Right kidney (tissue), 9 donors: Measurements from ENCODE around the gene ERO1B.
"Not testable (repeated sequence)": the region's sequence is repeated elsewhere in the genome, so short reads cannot be mapped to it uniquely, and the experiment has no call there.

ENCODE experiments used
- DNase-seq: peaks from one replicate; pipeline ENCODE4 v3.0.0-alpha.2; 2016
- long read RNA-seq, 8 donors: transcript quantifications; one replicate each; lab custom pipeline, GENCODE V29; 2026

ERO1B gene, protein sequence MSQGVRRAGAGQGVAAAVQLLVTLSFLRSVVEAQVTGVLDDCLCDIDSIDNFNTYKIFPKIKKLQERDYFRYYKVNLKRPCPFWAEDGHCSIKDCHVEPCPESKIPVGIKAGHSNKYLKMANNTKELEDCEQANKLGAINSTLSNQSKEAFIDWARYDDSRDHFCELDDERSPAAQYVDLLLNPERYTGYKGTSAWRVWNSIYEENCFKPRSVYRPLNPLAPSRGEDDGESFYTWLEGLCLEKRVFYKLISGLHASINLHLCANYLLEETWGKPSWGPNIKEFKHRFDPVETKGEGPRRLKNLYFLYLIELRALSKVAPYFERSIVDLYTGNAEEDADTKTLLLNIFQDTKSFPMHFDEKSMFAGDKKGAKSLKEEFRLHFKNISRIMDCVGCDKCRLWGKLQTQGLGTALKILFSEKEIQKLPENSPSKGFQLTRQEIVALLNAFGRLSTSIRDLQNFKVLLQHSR
- long read RNA-seq, donor 1 = 0 reads
- long read RNA-seq, donor 2 = 0 reads
- long read RNA-seq, donor 3 = 0 reads
- long read RNA-seq, donor 4 = 0 reads
- long read RNA-seq, donor 5 = 0 reads
- long read RNA-seq, donor 6 = 0 reads
- long read RNA-seq, donor 7 = 0 reads
- long read RNA-seq, donor 8 = 0 reads

DNA sequence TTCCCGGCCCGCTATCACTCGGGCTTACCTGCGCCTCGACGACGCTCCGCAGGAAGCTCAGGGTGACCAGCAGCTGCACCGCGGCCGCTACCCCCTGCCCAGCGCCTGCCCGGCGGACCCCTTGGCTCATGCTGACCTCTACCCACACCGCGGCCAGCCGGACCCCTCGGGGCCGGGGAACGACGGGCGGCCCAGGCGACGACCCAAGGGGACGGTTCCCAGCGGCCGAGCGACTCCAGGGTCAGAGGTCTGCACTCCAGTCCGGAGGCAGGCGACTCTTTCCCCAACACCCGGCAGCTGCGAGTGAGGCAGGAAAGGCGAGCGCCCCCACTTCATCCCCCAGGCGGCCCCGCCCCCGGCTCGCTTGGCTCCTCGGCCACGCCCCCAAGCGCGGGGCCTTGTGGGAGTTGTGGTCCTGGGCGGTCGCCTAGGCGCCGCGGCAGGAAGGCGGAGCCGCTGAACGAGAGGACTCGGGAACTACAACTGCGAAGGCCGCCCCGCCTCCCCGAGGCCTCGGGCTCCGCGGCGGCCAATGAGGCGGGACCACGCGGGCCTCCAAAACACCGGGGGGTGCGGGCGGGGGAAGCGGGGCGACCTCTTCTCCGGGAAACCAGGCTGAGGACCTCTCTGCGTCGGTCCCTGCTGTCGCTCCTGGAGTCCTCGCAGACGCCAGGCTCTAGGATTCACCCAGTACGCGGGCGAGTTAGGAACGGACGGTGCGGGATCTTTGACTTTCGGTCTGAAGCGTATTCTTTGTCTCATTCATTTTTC lies at the start of gene ERO1B:
Gene ERO1B (minus strand): TSS at position 305 of the 771 bp plus-strand sequence. CDS start 175 bp downstream, at position 130.
- DNase-seq = peak; percentile 93

DNA sequence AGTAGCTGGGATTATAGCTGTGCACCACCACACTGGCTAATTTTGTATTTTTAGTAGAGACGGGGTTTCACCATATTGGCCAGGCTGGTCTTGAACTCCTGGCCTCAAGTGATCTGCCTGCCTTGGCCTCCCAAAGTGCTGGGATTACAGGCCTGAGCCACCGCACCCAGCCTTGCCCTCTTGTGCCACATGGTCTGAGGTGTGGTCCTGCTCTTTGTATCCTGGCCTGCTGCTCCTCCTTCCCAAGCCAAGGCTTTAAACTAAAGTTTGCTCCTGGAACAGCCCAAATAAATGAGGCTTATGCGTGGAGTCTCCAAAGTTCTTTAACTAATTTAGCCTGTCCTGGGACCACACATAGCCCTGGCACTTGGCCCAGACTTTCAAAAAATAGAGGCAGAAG lies 49.7 kb upstream of the ERO1B start:
- not testable (repeated sequence) for DNase-seq

DNA sequence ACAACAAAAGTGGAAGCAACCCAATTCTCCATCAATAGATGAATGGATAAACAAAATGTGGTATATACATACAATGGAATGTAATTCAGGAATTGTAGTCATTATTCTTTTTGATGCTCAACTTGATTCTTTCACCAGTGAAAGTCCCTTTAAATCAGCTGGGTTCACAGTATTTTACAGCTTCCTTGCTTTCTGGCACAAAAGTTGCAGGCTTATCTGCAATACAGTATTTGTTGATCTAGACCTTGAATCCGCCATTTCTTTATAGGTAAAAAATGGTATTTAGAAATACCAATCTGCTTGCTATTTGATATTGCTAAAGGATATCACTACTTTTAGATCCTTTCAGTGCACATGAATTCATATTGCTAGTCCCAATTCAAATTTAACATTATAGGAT lies 44.7 kb upstream of the ERO1B start:
- DNase-seq = no peak

DNA sequence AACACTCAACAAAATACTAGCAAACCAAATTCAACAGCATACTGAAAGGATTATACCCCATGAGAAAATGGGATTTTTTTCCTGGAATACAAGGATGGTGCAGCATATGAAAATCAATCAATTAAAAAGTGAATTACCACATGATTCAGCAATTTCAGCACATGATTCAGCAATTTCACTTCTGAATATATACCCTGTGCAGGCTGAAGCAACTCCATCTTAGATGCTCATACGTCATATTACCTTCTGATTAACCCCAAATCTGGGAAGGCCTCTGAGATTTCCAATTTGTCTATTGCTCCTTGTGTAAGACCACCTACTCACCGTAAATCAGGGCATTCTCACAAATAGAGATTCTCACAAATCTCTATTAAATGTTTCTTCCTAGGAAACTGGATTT lies 43.8 kb upstream of the ERO1B start:
- no peak for DNase-seq

DNA sequence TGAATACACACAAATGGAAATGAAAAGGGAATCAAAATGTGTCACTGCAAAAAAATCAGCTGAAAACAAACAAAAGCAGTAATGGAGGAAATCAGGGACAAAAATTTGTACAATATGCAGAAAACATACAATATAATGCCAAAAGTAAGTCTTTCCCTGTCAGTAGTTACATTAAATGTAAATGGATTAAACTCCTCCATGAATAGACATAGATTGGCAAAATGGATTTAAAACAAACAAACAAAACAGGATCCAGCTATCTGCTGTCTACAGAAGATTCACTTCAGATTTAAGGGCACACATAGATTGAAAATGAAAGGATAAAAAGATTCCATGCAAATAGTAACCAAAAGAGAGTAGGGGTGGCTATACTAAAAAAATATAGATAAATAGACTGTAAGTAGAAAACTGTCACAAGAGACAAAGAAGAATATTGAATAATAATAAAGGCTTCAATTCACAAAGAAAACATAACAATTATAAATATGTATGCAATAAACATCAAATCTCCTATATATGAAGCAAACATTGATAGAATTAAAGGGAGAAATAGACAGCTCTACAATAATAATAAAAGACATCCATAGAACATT lies 42.2 kb upstream of the ERO1B start:
- no peak for DNase-seq

DNA sequence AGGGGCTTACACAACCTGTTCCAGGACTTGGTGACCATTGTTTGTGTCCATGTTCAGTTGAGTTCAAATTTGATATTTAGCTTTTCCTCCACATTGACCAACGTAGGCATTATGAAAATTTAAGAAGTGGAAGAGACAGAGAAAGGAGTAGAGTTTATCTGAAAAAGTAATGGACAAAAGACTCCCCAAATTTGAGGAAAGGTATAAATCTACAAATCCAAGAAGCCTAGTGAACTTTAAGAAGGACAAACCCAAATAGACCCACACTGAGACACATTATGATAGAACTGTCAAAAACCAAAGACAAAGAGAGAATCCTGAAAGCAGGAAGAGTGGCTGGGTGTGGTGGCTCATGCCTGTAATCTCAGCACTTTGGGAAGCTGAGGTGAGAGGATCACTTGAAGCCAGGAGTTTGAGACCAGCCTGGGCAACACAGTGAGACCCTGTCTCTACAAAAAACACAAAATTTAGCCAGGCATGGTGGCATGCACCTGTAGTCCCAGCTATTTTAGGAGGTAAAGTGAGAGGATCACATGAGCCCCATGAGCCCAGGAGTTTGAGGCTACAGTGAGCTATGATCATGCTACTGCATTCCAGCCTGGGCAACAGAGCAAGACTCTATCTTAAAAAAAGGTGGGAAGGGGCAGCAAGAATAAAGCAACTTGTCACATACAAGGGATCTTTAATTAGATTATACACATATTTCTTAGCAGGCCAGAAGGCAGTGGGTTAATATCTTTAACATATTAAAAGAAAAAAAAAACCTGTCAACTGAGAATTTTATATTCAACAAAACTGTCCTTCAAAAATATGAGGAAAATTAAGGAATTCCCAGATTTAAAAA lies 41.0 kb upstream of the ERO1B start:
- no peak for DNase-seq

DNA sequence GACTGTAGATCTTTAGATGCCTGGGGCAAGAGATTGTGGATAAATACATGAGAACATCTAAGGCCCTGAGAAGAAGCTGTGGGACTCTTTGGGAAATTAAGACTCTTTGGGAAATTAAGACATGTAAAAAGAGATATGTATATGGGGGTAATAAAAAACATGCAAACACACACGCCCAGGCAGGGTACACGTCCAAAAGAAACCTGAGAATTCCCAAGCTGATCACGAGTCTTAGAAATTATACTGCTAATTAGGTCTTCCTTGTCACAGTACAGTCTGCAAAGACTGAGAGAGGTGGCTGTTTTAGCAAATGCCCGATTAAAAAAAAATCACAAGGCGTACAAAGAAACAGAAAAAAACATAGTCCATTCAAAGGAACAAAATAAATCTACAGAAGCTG lies 39.3 kb upstream of the ERO1B start:
- no peak for DNase-seq

DNA sequence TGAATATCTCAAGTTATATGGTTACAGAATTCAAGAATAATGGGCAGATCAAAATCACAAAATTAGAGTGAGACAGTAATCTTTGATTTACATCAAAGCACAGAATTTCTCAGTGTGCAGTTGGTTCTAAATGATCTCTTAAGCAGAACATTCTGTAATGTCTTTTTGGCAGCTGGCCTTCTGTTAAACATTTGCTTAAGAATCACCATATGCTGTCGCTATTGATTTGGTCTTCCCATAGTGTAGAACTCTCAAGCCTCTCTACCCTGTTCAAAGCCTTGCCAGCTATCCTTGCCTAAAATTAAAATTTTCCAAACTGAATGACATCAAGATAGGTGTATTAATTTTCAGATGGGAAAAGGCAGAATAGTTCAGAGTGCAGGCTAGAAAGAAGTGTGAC lies 38.9 kb upstream of the ERO1B start:
- no peak for DNase-seq

DNA sequence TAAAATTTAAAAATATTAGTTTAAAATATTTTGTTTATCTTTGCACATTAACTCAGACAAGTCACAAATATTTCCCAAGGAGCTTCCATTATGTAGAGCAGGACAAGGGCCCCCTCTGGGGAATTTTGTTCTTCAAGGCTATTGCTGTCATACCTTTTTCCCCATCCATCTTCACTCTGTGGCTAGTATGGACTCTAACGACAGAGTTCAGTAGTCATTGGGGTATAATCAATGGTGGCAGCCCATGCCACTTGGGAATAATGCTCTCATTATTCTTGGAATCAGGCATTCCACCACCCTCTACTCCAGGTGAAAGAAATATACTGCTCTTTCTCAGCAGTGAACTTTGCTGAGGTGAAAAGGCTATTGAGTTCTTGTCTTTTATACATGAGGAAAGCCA lies 38.5 kb upstream of the ERO1B start:
- no peak for DNase-seq

DNA sequence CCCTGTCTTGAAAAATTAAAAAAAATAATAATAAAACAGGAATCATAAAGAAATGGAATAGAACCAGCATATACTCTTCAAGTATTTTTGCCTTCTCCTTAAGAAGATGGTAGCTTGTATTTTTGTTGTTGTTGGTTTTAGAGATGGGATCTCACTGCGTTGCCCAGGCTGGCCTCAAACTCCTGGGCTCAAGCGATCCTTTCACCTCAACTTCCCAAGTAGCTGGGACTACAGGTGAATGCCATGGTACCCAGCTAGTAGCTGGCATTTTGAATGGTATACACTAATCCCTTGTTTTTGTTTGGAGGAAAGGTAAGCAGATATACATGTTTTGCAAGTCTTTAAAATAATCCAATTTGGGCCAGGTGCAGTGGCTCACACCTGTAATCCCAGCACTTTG lies 34.7 kb upstream of the ERO1B start:
- no peak for DNase-seq

DNA sequence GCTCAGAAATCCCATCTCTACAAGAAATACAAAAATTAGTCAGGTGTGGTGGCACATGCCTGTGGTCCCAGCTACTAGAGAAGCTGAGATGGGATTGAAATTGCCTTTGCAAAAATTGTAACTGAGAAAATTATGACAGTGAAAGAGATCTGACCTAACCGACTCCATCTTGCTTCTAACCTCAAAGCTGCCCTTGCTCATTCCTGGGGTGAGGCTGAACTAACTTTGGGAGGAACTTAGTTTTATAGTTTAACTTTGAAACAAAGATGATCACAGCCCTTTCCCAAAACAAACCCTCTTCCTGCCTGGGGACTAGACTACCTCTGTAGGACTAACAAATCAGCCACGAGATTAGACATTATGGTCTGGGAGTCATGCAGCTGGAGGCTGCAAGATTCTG lies 33.8 kb upstream of the ERO1B start:
- no peak for DNase-seq

DNA sequence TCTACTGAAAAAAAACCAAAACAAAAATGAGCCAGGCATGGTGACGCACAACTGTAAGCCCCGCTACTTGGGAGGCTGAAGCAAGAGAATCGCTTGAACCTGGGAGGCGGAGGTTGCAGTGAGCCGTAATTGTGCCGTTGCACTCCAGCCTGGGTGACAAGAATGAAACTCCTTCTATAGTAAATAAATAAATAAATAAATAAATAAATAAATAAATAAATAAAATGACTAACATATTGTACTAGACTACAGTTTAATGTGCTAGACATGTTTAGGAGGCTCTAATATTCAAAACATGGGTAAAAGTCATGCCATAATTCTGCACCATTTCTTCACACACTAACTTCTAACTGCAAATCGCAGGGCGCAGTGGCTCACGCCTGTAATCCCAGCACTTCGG lies 33.3 kb upstream of the ERO1B start:
- no peak for DNase-seq

DNA sequence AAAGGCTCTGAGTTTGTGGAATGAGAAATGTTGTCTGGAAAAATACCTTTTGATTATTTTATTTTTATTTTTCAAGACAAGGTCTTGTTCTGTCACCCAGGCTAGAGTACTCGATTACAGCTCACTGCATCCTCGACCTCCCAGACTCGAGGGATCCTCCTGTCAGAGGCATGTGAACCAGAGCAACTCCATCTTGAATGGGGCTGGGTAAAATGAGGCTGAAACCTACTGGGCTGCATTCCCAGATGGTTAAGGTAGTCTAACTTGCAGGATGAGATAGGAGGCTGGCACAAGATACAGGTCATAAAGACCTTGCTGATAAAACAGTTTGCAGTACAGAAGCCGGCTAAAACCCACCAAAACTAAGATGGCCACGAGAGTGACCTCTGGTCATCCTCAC lies 32.3 kb upstream of the ERO1B start:
- not testable (repeated sequence) for DNase-seq

DNA sequence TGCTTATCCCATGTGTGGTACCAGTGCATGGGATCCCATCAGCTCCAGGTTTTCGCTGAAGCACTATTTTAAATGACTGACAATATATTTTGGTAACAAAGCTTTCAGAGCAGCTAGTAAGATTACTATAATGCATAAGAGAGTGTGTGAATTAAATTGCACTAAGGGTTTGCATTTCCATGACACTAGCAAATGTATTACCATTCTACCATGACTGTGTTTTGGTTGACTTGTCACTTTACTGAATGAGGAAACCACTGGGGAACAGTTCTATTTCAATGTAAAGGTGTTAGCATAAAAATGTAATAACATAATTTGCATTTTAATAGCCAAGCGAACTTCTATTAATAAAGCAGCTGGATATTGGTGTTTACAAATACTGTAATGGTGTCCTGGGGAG lies 31.7 kb upstream of the ERO1B start:
- no peak for DNase-seq

DNA sequence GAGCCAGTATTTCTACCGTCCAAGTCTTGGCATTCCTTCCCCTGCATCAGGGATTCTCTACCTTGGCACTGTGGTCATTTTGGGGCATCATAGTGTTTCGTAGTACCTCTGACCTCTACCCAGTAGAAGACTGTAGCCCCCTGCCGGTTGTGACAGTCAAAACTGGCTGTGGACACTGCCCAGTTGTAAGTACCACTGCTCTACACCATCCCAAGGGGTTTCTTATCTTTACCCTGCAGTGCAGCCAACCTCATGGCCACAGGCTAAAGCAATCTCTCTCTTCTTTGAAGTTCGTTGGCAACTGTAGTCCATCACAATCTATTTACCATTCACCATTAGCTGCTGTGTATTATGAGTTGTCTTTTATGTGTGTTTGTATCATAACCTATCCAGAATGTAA lies 29.3 kb upstream of the ERO1B start:
- DNase-seq = no peak

DNA sequence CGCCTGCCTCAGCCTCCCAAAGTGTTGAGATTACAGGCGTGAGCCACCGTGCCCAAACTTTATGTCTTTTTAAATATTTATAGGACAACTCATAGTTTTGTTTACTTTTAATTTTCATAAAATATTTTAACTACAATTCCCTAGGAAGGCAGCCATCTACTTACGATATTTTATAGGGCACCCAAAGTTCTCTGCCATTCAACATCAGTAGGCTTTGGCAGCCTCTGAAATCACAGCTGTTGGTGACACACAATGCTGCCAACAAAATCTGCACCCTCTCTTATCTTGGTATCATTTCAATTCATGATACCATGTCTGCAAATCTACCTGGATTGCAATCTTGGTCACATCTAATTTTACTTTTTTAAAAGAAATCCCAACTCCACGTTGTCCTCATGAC lies 27.1 kb upstream of the ERO1B start:
- no peak for DNase-seq

DNA sequence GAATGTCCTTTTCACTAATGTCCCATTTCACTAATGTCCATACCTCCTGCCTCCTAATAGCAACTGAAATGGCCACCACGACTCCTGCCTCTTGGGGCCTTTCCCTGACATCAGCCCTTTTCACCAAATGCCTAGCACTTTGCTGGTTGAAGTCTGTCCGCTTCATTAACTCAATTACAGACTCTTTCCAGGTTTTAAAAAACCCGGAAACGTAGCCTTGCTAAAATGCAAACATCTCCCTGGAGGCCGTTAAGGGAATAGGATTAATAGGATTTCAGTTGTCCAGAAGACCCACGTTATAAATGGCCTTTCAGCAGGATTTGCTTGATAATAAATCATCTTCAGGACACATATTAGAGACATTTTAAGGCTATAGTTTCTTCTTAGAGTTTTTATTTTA lies 25.7 kb upstream of the ERO1B start:
- DNase-seq = no peak

DNA sequence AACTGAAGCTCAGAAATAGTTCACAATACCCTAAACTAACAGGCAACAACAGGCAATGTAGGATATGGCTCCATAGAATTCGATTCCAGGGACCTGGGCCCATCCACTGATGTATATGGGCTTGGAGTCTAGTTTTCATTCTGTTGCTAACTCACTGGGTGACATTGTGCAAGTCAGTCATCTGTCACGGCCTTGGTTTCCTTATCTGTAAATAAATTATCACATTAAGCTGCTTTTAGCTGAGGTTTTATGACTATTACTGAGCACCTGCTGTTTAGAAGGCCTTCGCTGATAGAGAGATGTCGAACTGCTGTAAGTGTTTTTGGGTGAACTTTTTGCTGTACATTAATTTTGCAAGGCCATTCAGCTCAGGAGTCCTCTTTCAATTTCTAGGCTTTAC lies 22.9 kb upstream of the ERO1B start:
- DNase-seq = no peak

DNA sequence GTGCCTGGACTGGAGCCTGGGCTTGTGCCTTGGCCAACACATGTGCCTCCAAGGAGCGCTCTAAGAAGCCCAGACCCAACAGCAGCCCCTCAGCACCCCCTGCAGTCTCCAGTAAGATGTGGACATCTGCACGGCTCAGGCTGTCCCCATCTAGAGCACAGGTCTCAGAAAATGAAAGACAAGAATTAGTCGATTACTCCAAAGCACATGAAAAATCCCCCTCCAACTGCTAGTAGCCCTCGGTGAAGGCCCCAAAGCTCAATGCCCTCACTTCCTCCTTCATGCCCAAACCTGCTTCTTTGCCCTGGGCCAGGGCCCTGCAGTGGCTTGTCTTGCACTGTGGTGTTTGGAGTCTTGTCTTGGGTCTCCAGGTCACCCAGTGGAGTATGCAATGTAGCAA lies 21.9 kb upstream of the ERO1B start:
- no peak for DNase-seq

DNA sequence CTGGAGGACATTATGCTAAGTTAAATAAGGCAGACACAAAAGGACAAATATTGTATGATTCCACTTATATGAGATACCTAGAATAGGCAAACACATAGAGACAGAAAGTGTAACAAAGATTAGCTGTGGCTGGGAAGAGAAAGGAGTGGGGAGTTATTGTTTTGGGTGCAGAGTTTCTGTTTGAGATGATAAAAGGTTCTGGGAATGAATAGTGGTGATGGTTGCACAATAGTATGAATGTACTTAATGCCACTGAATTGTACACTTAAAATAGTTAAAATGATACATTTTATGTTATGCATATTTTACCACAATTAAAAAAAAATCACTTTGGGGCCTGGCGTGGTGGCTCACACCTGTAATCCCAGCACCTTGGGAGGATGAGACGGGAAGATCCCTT lies 21.2 kb upstream of the ERO1B start:
- no peak for DNase-seq

DNA sequence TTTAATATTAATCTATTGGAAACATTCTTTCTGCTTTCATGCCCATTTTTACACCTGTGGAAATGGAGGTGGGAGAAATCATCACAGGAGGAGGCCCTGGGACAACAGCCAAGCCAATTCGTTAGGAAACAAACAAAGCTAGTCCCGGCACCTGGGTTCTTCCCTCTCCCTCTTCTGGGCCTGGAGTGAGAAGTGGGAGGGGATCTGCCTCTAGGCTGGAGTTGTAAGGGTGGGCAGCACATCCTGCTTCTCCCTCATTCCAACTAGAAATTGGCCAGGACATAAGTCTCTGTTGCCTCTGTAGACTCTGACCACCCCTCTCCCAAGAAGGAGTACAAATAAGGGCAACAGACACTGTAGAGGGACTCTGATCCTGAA lies 20.2 kb upstream of the ERO1B start:
- DNase-seq = no peak
